Activated CD4-positive, alpha-beta T cell treated with anti-CD3 and anti-CD28 coated beads, Interleukin-2, amount 10 ng/mL, durations not matched to agents 24 days and 14 days (primary cell): Measurements from ENCODE around the gene OIT3. TPM values are rescaled to one million over a fixed set of nuclear protein-coding genes. Genes with fewer than 3 reads are reported as not detected.

Source experiments
- total RNA-seq: library from RNA; stranded (reverse); gene quantifications from 2 replicates; pipeline ENCODE4 v1.2.3, GENCODE V29; 2022

OIT3 gene
- total RNA-seq, 1 donor from 2014 or later, result not detected

Other genes starting within 250 kb of the OIT3 start
- 13.5 and 15.9 TPM in 2 replicates for gene MCU, start 201.6 kb upstream of the OIT3 start, total RNA-seq
- not detected in 2 replicates for gene PLA2G12B, start 61.1 kb downstream of the OIT3 start, total RNA-seq
- gene P4HA1, start 203.1 kb downstream of the OIT3 start, total RNA-seq, result 69.4 and 71.1 TPM in 2 replicates
- gene NUDT13, start 216.7 kb downstream of the OIT3 start, total RNA-seq, result 0.80 and 0.91 TPM in 2 replicates